GM23248 (cell line): Measurements from ENCODE around the gene USP36.

Source experiments
- EZH2 ChIP-seq: fragments of 200-600 bp; sonication (generic); IDR thresholded peaks from 2 replicates; pipeline ENCODE4 v1.6.1; 2018; ENCODE audit warnings: antibody characterized with exemption, mild to moderate bottlenecking; ENCODE audit not compliant: insufficient read depth, poor library complexity, severe bottlenecking
- EZH2phosphoT487 ChIP-seq: fragments of 200-600 bp; sonication (generic); IDR thresholded peaks from 2 replicates; pipeline ENCODE4 v1.6.1; 2018; ENCODE audit warnings: antibody characterized with exemption, moderate library complexity, mild to moderate bottlenecking, low read depth; ENCODE audit not compliant: insufficient read depth

DNA sequence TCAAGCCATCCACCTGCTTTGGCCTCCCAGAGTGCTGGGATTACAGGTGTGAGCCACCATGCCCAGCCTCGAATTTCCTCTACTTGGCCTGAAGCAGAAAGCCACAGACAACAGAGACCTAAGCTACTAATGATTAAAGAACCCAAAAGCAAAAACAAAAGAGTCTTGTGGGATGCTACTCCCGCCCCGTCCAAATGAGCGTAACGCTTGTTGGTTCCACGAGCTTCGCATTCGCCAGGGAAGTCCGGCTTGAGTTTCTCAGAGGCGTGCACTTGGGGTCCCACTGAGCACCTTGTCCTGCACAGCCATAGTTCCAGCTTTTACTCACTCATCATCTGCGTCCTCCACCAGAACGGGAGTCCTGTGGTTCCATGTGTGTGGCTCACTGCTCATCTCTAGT lies 46.3 kb upstream of the USP36 start:
- TF ChIP-seq EZH2phosphoT487 (no peak), EZH2 (no peak)
